ENCODE results near the gene CBY1. TPM values are rescaled to one million over a fixed set of nuclear protein-coding genes. Genes with fewer than 3 reads are reported as not detected.

The CBY1 gene
- total RNA-seq, 4 donors from 2014 or later: 16.6 to 26.6 (median 22.1) TPM

DNA sequence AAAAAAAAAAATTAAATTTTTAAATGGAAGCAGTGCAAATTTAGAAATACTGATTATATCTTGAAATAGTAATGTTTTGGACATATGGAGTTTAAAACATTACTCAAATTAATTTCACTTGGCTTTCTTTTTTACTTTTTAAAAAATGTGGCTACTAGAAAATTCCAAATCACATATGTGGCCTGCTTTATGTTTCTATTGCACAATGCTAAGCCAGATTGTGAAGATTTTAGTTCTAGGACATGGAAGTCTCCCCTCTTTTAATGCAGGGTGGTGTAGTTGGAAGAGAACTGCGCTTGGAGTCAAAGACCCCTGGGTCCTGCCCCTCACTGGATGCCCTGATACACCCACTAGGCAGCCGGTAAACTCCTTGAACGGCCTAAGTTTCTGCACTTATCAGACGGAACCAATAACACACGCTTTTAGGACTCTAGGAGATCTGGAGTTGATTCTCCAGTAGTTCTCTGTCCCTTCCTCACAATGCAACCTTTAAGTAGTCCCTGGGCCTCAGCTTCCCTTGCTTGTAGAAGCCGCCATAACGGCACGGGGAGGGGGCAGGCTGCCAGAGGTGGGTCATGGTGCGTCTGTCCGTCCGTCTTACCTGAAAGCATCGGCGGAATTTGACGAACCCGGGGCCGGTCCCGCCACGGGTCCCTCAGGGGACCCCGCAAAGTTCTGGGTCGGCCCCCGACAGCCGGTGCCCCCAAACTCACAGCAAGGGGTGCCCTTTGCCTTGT, 751 bp upstream of the CBY1 start:
- 7% methylated on average over 19 to 22 of the region's 22 CpGs for WGBS, 2 donors
- no peak for TF ChIP-seq CTCF (IDR thresholded peaks at IDR 0.05)
- TF ChIP-seq POLR2A (IDR thresholded peaks at IDR 0.05): no peak
- intact Hi-C loops (cut with DNase I; ENCODE audit: low total_unique reads): no loop called here
- no peak for DNase-seq (ENCODE audit: low spot score in 2 of 2)
- peak overlapping the region; percentile 97 for H3K4me3 ChIP-seq (ENCODE audit: low read depth, poor library complexity, severe bottlenecking)

GRCh38 chr22:38657045-38657909, 839 bp downstream of the CBY1 start:
- WGBS, 2 donors: 8 to 10% methylated on average over 16 of the region's 16 CpGs
- intact Hi-C loops (cut with DNase I; ENCODE audit: low total_unique reads): no loop called here
- DNase-seq (ENCODE audit: low spot score in 2 of 2): no peak
- H3K4me3 ChIP-seq (ENCODE audit: low read depth, poor library complexity, severe bottlenecking): peak overlapping the region; percentile 97
- TF ChIP-seq POLR2A (IDR thresholded peaks at IDR 0.05) (no peak), CTCF (IDR thresholded peaks at IDR 0.05) (no peak)

DNA sequence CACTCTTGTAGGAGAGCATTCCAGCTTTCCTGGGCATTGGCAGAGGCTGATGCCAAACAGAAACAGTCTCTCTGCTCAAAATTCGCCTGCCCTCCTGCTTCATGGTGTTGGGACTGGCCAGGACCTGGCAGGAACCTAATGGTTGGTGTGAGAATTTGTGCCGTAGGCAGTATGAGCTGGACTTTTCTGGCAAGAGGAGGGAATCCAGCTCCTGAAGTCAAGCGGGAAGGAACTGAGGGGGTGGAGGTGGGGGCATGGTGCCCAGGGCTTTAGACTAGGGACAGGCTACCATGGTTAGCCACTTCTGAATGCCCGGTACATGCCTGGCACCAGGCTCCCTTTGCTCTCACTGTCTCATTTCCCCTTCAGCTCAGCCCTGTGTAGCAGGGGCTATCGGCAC, 18.4 kb downstream of the CBY1 start:
- H3K4me3 ChIP-seq (ENCODE audit: low read depth, poor library complexity, severe bottlenecking): no peak overlapping the region
- no peak for TF ChIP-seq POLR2A (IDR thresholded peaks at IDR 0.05)
- no peak for TF ChIP-seq CTCF (IDR thresholded peaks at IDR 0.05)
- 59 to 65% methylated on average over 5 of the region's 5 CpGs for WGBS, 2 donors
- no peak for DNase-seq (ENCODE audit: low spot score in 2 of 2)
- intact Hi-C loops (cut with DNase I; ENCODE audit: low total_unique reads): no loop called here

GRCh38 chr22:38675833-38676232, 19.4 kb downstream of the CBY1 start:
- intact Hi-C loops (cut with DNase I; ENCODE audit: low total_unique reads): no loop called here
- DNase-seq (ENCODE audit: low spot score in 2 of 2): no peak
- WGBS, 2 donors: 93% methylated on average over 3 of the region's 3 CpGs
- TF ChIP-seq POLR2A (IDR thresholded peaks at IDR 0.05) (no peak), CTCF (IDR thresholded peaks at IDR 0.05) (no peak)
- no peak overlapping the region for H3K4me3 ChIP-seq (ENCODE audit: low read depth, poor library complexity, severe bottlenecking)

DNA sequence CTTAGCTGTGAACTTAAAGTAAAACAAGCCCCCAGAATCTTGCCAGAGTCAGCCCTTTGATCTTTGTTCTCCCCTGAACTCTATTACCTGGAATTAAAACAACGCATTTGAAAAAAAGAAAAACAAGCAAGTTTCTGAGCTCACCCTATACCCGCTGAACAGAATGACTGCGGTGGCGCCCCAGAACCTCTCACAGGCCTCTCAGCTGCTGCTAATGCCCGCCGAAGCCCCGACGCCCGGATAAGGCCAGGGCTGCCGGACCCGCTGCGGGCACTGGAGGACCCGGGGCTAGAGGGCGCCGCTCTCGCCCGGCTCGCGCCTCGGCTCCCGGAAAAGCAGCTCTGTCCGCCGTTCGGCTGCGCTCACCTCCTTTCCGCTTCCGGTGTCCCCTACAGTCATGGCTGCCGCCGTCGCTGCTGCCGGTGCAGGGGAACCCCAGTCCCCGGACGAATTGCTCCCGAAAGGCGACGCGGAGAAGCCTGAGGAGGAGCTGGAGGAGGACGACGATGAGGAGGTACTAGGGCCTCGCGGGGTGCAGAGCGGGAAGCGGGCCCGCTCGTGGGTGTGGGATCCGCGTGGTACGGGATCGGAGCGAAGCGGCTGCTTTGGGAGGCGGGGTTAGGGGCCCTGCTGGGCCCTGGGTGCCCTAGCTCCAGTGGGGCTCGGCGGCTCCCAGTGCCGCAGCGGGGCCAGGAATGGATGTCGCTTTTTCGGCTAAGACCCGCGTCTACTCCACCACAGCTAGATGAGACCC, 25.3 kb downstream of the CBY1 start, which contains the start of gene TOMM22:
Gene TOMM22, plus strand, starts transcription at position 376 of the 754 bp plus-strand sequence. Its CDS starts 22 bp downstream, at position 398.
- peak; percentile 76 to 97 for DNase-seq (ENCODE audit: low spot score in 2 of 2)

More for the DNA sequence above, 25.3 kb downstream of the CBY1 start, which contains the start of gene TOMM22:
- TF ChIP-seq POLR2A (IDR thresholded peaks at IDR 0.05) (no peak), CTCF (IDR thresholded peaks at IDR 0.05) (no peak)
- intact Hi-C loops (cut with DNase I; ENCODE audit: low total_unique reads): no loop called here
- H3K4me3 ChIP-seq (ENCODE audit: low read depth, poor library complexity, severe bottlenecking): peak within 1 kb of the TSS; percentile 80
- 0 to 2% methylated on average over 33 to 46 of the region's 60 CpGs for WGBS, 2 donors
